UCSD-AML1 (cell line): Measurements from ENCODE around the gene NET1.
"Not testable (repeated sequence)": the region's sequence is repeated elsewhere in the genome, so short reads cannot be mapped to it uniquely, and the experiment has no call there.

Experiments used
- DNase-seq: peaks from one replicate; lab custom pipeline; 2025; ENCODE audit not compliant: unreplicated experiment; lab: John Stamatoyannopoulos, UW

Gene NET1

DNA sequence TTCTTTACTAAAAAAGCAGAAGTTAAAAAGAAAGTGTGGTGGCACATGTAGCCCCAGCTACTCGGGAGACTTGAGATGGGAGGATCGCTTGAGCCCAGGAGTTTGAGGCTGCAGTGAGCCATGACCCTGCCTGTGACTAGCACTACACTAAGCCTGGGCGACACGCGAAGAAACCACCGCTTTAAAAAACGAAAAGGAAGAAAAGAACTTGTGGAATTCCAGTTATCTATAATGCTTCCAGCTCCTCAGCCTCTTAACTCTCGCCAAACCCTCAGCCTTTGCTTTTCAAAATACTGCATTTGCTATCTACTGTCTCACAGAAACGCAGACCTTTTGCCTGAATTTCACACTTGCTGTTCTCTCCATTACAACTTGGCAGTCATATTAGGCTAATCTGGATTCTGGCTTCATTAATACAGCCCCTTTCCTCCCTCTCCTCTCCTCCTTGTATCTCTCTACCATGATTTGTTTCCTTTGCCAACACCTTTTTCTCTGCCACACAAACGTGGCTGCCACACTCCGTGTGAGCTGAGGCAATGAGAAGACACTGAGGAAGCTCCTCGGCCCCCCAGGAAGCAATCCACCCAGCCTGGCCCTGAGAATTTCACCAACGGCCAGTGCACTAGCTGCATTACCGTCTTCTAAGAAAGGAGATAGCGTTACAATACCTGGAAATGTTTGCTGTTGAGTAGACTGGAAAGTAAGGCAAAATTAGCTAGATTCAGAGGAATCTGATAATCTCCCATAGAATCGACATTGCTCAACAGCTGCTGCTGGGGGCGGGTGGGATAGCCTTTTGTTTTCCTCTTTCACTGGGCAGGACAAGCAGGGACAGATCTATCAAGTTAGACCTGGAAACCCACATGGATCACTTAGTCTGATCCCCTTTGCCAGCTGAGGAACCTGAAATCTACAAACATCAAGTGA is 49.8 kb downstream of the NET1 start:
- peak; percentile 27 for DNase-seq

DNA sequence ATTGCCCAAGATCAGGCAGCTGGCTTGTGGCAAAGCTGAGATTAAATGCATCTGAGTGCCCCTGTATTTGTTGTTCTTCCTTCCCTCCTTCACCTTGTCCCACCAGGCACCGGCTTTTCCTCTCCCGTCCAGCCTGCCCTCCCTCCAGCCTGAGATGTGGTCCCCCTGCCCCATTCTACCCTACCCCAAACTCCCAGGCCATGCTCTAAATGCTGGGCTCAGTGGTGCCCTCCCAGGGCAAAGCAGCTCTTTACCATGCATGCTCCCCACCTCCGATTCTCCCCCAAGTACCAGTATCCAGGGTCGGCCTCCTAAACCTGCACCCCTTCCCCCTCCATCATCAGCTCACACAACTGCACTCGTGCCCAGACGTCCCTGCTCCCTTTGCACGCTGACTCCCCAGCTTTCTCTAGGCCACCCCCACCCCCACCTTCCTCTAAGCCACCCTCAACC is 50.5 kb downstream of the NET1 start:
- no peak for DNase-seq

DNA sequence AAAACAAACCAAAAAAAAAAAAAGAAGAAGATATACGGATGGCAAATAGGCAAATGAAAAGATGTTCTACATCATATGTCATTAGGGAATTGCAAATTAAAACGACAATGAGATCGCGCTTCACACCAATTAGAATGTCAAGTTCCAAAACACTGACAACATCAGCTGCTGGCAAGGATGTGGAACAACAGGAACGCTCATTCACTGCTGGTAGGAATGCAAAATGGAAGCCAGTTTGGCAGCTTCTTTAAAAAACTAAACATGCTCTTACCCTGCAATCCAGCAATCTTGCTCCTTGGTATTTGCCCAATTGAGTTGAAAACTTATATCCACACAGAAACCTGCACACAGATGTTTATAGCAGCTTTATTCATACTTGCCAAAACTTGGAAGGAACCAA is 52.2 kb downstream of the NET1 start:
- no peak for DNase-seq

DNA sequence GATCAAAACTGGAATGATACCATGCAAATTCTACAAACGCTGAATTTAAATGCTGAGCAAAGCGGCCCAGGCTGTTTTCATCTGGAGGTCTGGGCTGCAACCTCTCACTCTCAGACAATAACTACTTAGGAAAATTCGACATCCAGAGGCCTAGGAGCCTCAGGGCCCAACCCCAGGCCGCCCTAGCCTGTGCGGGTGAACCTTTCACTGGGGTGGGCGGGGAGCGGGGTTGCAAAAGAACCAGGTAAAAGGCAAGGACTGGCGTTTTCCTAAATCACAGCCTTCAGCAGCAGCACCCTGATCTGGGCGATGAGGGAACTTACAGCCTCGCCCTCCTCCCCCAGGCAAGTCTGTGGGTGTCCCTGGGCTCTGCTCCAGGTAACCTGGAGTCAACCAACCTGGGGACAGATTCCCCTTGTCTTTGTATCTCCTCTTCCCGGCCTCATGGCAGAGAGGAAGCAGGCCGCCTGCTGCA is 53.7 kb downstream of the NET1 start:
- no peak for DNase-seq

DNA sequence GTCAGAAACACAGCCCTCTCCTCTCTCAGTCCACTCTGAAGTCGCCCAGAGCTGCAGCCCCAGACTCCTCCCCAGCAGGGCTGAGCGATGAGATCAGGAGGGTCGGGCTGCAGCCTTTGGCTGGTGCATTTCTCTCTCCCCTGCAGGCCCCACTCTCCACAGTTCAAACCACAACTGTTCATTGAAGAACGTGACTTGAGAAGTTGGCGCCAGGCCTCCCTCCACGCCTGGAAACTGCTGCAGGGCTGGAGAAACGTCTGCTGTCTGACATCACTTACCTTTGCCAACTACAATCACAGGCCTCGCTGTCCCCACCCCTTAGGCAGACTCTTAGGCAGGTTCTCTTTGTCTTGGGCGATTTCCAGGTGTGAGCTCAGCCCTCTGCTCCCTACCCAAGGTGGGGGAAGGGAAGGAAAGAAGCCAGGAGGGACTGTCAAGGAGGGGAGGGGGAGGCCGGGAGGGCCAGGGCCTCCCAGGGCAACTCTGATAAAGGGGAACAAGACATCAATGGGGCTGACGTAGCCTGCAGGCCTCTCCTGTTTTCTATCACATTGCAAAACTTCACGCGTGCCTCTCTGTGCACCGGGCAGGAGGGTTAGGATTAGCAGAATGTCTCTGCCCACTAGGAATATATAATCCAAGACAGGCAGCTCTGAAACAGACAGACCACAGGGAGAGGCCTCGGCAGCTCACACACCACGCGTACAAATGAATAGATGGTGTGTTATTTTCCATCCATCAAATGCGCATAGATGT is 54.3 kb downstream of the NET1 start:
- DNase-seq, result no peak

DNA sequence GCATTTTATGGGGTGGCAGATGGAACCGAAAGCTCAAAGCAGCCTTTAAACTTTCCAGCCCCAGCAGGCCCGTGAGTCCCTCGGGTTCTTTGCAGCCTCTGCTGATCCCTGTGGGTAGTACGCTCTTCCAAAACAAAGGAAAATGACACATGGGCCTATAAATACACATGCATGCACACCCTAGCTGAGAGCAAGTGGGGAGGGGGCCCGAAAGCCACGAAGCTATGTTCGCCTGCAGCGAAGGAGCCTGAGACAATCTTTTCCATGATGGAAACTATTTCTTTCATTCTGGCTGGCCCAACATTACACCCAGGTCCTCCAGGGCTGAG is 54.8 kb downstream of the NET1 start:
- DNase-seq, result no peak

DNA sequence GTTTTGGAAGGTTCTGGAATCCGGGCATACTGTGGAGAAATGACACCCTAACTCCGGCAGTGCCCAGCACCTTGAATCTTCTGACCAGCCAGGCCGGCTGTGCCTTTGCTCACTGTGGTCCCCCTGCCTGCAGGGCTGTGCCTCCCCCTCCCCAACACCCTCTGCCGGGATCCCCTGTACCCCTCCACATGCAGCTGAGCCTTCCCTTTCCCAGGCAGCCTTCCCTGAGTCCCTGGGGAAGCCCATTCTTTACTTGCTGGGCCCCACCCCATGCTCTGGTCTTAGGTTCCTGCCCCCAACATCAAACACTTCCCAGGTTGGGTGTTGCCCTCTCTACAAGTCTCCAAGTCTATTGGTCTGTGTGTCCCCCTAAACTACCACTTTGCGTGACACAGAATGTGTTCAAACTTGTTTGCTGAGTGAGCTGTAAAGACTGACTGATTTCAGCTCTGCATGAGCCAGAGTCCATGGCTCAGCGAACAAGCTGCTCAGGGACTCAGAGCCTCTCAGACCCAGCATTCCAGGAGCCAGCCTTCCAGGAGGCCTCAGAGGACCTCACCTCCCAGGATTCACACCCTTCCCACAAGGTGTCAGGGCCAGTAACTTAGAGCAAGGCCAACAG is 55.4 kb downstream of the NET1 start:
- DNase-seq, result no peak

DNA sequence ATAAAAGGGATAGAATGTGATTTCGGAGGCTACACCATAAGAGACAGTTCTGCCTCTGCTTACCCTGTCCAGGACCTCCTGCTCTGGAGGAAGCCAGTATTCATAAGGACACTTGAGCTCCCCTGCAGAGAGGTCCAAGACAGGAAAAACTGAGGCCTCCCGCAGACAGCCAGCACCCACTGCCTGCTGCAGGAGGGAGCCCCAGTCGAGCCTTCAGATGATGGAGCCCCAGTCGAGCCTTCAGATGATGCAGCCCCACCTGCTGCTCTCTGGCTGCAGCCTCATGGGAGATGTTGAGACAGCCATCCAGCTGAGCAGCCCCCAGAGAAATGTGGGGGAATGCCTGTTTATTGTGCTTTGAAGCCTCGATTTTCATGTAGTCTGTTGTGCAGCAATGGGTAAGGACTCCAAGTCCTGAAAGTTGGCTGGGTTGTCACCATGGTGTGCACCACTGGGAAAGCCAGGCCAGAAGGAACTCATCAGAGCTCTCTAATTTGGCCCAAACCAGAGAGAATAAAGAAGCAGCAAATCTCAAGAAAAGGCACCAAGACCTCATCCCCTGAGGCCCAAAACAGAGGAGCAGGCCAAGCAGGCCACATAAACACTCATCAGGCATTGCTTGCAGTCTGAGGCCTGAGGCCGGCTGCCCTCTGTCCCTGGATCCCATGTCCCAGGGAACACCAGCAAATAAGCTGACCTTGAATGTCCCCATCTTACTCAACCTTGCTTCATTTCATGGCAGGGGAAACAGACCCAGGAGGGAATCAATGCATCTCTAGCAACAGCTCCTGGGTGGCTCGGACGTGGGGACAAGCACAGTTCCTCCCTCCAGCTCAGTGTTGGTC is 56.1 kb downstream of the NET1 start:
- DNase-seq, result no peak

DNA sequence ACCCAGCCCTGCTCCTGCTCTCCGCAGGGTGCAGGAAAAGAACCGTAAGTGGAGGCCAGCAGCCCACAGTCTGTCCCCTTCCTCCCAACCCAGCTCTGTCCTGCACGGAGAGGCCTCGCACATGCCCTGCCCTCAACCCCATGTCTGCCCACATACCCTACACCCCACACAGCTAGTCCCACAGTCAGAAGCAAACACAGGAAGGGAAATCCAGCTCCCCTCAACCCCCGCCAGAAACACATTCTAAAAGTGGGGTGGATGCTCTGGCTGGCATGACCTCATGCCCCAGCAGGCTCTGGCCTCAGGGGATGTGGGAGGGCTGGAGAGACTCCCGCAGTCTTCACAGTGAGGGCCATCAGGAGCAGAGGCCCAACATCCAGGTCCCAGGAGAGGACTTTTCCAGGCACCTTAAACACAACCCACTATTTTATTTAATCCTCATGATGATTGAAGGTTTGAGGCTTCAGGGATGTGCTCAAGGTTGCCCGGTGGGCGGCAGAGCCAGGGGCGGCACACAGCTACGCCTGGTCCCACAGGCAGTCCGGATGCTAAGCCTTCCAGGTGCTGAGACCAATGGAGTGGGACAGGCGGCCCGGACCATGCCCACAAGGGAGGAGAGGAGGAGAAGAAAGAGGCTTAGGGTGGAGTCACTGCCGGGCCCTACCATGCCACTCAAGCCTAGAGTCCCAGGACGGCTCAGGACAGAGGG is 57.1 kb downstream of the NET1 start:
- no peak for DNase-seq

DNA sequence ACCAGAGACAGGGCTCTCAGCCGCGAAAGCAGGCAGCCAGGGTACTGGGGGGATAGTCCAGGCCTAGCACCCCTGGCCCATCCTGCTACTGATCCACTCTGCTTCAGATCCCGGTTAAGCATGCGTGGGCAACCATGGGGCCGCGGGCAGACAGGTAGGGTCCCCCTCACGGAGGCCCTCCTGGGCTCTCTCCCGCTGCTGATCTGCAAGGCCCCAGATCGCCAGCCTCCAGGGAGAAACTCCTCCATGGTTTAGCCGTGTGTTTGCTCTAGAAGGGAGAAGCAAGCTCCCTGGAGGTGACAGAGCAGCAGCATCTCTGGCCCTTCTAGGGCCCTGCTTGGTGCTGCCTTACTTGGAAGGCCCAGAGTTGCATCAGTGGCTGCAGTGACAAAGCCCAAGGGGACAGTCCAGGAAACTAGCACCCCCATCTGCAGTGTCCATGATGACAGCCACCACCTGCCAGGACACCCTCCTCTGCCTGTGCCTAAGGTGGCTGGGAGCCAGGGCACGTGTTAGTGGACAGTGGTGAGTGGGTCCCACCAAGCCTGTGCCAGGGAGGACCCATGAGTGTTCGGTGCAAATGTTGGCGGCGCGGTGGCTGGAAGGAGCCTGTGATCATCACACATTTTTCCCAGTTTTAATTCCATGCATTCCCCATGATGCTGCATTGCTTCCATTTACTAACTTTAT is 57.9 kb downstream of the NET1 start:
- no peak for DNase-seq

DNA sequence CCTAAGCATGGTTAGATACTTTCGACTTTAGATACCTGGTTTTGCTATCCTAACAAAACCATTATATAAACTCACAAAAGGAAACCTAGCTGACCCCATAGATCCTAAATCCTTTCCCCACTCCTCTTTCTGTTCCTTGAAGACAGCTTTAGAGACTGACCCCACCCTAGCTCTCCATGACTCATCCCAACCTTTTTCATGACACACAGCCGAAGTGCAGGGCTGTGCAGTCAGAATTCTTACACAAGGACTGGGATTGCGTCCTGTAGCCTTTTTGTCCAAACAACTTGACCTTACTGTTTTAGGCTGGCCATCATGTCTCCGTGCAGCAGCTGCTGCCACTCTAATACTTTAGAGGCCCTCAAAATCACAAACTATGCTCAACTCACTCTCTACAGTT is 62.3 kb downstream of the NET1 start:
- DNase-seq, result not testable (repeated sequence)

DNA sequence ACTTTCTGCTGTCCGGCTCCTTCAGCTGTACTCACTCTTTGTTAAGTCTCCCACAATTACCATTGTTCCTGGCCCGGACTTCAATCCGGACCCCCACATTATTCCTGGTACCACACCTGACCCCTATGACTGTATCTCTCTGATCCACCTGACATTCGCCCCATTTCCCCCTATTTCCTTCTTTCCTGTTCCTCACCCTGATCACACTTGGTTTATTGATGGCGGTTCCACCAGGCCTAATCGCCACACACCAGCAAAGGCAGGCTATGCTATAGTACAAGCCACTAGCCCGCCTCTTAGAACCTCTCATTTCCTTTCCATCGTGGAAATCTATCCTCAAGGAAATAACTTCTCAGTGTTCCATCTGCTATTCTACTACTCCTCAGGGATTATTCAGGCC is 62.7 kb downstream of the NET1 start:
- not testable (repeated sequence) for DNase-seq

DNA sequence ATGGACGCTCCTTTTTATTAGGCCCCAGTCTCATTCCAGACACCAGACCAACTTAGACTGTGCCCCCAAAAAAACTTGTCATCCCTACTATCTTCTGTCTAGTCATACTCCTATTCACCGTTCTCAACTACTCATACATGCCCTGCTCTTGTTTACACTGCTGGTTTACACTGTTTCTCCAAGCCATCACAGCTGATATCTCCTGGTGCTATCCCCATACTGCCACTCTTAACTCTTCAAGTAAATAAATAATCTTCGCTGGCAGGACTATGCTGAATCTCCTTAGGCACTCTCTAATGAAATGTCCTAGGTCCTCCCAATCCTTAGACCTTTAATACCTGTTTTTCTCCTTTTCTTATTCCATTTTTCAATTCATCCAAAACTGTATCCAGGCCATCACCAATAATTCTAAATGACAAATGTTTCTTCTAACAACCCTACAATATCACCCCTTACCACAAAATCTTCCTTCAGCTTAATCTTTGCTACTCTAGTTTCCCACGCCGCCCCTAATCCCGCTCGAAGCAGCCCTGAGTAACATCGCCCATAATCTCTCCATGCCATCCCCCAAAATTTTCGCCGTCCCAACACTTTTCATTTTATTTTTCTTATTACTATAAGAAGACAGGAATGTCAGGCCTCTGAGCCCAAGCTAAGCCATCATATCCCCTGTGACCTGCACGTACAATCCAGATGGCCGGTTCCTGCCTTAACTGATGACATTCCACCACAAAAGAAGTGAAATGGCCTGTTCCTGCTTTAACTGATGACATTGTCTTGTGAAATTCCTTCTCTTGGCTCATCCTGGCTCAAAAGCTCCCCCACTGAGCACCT is 63.8 kb downstream of the NET1 start:
- DNase-seq, result not testable (repeated sequence)

DNA sequence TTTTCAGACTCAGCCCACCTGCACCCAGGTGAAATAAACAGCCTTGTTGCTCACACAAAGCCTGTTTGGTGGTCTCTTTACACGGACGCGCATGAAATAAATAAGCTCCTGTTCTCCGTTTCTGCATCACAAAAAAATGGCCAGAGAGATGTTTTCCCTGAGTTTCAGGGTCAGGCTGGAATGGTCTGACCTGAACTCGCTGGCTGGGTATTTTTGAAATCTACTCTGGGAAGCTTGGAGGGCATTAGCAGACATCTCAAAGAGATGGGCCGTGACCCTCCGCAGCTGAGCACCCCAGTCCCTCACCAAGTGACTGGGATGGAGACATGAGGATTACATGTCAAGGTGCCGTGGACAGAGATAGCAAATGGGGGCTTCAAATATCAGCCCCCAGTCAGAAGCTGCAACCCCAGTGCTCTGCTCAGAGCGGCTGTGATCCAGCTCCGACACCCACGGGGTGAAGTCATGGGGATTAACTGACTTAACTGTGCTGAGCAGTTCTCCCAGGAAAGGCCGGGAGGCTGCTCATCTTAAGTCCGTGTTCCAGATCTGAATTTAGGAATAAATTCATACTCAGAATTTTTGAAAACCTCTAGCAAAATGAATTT is 64.7 kb downstream of the NET1 start:
- no peak for DNase-seq

DNA sequence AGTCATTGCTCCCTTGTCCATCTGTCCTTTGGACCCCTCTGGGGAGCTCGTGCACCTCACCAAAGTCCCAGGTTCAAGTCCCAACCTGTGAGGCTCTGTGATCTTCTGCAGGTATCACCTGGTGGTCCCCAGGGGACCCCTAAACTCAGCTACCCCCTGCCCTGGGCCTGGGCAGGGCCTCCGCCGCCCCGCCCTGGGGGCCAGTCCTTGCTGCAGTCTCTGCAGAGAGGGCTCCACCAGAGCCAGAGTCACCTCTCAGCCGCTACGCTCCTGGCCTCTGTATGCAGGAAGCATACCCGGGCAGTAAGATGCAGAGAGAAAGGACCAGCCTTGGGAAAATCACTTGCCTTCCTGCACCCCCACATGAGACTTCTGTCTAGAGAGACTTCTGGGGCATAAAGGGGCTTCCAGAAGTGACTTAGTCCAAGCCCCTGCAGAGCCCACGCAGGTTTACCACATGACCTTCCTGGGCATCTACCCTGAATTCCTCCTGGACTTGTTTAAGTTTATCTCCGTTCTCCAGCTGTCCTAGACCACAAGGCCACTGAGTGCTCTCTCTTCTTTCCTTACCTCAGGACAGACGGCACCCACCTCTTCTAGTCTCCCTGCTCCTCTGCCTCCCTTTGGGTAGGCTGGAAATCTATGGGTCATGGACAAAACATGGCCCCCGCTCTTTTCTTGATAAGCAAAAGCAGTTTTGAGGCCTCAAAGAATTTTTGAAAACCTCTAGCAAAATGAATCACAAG is 65.8 kb downstream of the NET1 start:
- DNase-seq, result no peak

DNA sequence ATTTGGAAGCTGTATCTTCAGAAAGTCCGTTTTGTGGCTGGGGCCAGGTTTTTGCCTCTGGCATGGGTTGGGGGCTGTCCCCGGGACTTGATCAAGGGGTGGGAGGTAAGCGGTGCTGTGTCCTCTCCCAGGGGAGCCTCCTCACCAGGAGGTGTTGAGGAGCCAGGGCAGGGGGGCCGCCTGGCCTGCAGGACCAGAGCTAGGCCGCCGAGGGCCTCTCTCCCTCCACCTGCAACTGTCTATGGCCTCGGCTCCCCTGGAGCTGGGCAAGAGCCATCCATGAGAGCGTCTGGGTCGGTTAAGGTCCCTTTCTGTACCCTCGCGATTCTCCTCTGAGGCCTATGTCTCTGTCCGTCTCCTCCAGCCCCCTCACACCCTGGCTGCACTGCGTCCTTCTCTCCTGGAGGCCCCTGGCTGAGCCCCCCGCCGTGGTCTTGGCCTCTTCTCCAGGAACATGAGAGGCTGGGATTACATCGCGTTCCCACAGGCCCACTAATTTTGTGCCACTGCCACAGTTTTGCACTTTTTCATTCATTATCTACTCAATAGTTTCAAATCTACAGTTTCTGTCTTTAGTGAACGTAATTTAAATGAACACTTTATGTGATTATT is 66.4 kb downstream of the NET1 start:
- no peak for DNase-seq

DNA sequence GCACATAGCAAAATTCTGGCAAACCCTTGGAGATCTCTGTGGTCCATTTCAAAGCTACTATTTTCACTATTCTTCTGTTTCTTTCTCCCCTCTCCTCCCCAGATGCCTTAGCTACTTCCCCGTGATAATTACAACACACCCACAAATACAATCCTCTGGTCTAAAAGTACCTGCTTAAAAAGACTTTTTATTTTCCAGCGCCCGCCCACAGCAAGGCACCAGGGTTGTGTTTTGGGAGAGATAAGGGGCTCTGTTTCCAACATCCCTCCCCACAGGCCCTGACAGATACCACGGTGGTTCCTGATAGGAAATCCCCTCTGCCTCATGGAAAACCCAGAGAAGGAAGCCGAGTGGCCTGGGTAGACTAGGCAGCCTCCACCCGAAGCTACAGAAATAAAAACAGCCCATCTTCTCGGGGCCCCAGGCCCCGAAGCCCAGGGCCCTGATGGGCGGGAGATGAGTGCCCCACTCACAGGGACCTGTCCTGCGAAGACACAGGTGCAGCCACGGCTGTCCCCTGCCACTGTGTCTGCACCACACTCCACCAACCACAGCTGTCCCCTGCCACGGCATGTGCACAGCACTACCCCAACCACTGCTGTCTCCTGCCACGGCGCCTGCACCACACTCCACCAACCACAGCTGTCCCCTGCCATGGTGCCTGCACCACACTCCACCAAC is 67.3 kb downstream of the NET1 start:
- DNase-seq, result peak; percentile 77
